Common myeloid progenitor, CD34-positive (primary cell): ENCODE data around the gene EPB41L2.

Experiments used
- CTCF ChIA-PET: fragments of 350-600 bp; sonication (Branson Sonifier 250); formaldehyde crosslinking; loops from one replicate; lab custom pipeline; 2021; ENCODE audit warnings: antibody characterized with exemption; lab: Charles Lee
- POLR2A ChIA-PET: fragments of 350-600 bp; sonication (Branson Sonifier 250); formaldehyde crosslinking; loops from one replicate; lab custom pipeline; 2021; ENCODE audit warnings: antibody characterized with exemption; lab: Charles Lee
- DNase-seq, 3 donors: peaks; one replicate each; pipeline versions ENCODE4 v3.0.0 to v3.0.0-alpha.2; 2013
- H3K27ac ChIP-seq, 2 experiments: 1 replicate in 1 of 2; 2 replicates in 1 of 2; pipeline ENCODE4 v1.7.0; 2013; ENCODE audit warnings: inconsistent platforms in 2 of 2, low read length in 2 of 2, mild to moderate bottlenecking in 2 of 2, low read depth in 1 of 2, moderate library complexity in 1 of 2; ENCODE audit not compliant: severe bottlenecking in 2 of 2, insufficient read depth in 1 of 2, poor library complexity in 1 of 2
- H3K27me3 ChIP-seq, 5 experiments: replicated peaks in 2 of 5; 1 replicate in 3 of 5; 2 replicates in 2 of 5; pipeline versions ENCODE4 v1.6.1 to v1.7.0; 2013; ENCODE audit warnings: low read length in 4 of 5, mild to moderate bottlenecking in 2 of 5, moderate library complexity in 2 of 5, inconsistent platforms in 1 of 5; ENCODE audit not compliant: insufficient read depth in 5 of 5, control insufficient read depth in 4 of 5
- H3K36me3 ChIP-seq, 4 experiments: 1 replicate in 2 of 4; 2 replicates in 2 of 4; pipeline versions ENCODE4 v1.6.1 to v1.7.0; 2013; ENCODE audit warnings: low read length in 3 of 4, control low read depth in 1 of 4, mild to moderate bottlenecking in 1 of 4; ENCODE audit not compliant: control insufficient read depth in 4 of 4, insufficient read depth in 4 of 4
- H3K4me1 ChIP-seq, 4 experiments: 1 replicate in 3 of 4; 2 replicates in 1 of 4; pipeline versions ENCODE4 v1.6.1 to v1.7.1; 2013; ENCODE audit warnings: low read length in 3 of 4, mild to moderate bottlenecking in 3 of 4, control low read depth in 1 of 4, inconsistent platforms in 1 of 4, moderate library complexity in 1 of 4; ENCODE audit not compliant: control insufficient read depth in 4 of 4, insufficient read depth in 4 of 4; ENCODE audit errors: control extremely low read depth in 1 of 4
- H3K4me3 ChIP-seq, 7 experiments: 1 replicate in 4 of 7; 2 replicates in 3 of 7; pipeline versions ENCODE4 v1.5.1 to v1.7.0; 2013; ENCODE audit warnings: mild to moderate bottlenecking in 7 of 7, low read length in 6 of 7, moderate library complexity in 6 of 7, inconsistent platforms in 2 of 7, low read depth in 2 of 7, control low read depth in 1 of 7; ENCODE audit not compliant: insufficient read depth in 4 of 7, control insufficient read depth in 1 of 7; ENCODE audit errors: extremely low read depth in 1 of 7
- H3K9me3 ChIP-seq, 5 experiments: 1 replicate in 4 of 5; 2 replicates in 1 of 5; pipeline versions ENCODE4 v1.6.1 to v1.7.1; 2013; ENCODE audit warnings: low read length in 4 of 5, mild to moderate bottlenecking in 2 of 5, inconsistent platforms in 1 of 5, low read depth in 1 of 5, moderate library complexity in 1 of 5; ENCODE audit not compliant: control insufficient read depth in 4 of 5, insufficient read depth in 2 of 5; ENCODE audit errors: control extremely low read depth in 1 of 5
- WGBS: methylation state at CpG from one replicate; pipeline ENCODE4 v1.1.5; 2013; ENCODE audit not compliant: insufficient coverage; 5-methylcytosine and 5-hydroxymethylcytosine counted together

The EPB41L2 gene

GRCh38 chr6:130913120-130913519 is 149.9 kb downstream of the EPB41L2 start:
- no peak overlapping the region for H3K27ac ChIP-seq
- H3K4me1 ChIP-seq, result peaks cover 0 to 5% (median 4%) of the 10 kb centered on the region in 4 experiments
- ChIA-PET POLR2A (interaction anchor here (0.6 kb wide), 1 partner anchor 26 kb away, joined by 3 read pairs; no protein-coding TSS in a partner anchor), CTCF (interaction anchor here (1.5 kb wide), 1 partner anchor 9 kb away, joined by 4 read pairs; no protein-coding TSS in a partner anchor)
- H3K36me3 ChIP-seq, result no peaks in the 10 kb centered on the region
- 30% methylated on average over 2 of the region's 4 CpGs for WGBS
- DNase-seq, result peak; percentile 26 to 71 (median 70)
- no peaks in the 10 kb centered on the region for H3K9me3 ChIP-seq
- no peak overlapping the region for H3K4me3 ChIP-seq
- H3K27me3 ChIP-seq, result no peaks in the 10 kb centered on the region

- H3K4me3 ChIP-seq, result no peak overlapping the region
- no peak overlapping the region for H3K27ac ChIP-seq
- H3K4me1 ChIP-seq, result peaks cover 0 to 5% (median 4%) of the 10 kb centered on the region in 4 experiments
- DNase-seq, result no peak
- 100% methylated on average over 3 of the region's 4 CpGs for WGBS
- ChIA-PET CTCF (interaction anchor here (1.5 kb wide), 1 partner anchor 9 kb away, joined by 4 read pairs; no protein-coding TSS in a partner anchor), POLR2A (interaction anchor here (0.6 kb wide), 1 partner anchor 26 kb away, joined by 3 read pairs; no protein-coding TSS in a partner anchor)
- no peaks in the 10 kb centered on the region for H3K36me3 ChIP-seq
- no peaks in the 10 kb centered on the region for H3K27me3 ChIP-seq
- H3K9me3 ChIP-seq, result no peaks in the 10 kb centered on the region
Measured at GRCh38 chr6:130912434-130912833, 150.6 kb downstream of the EPB41L2 start.

- no peak for DNase-seq
- H3K9me3 ChIP-seq, result no peaks in the 10 kb centered on the region
- peaks cover 0 to 5% (median 4%) of the 10 kb centered on the region in 4 experiments for H3K4me1 ChIP-seq
- H3K4me3 ChIP-seq, result no peak overlapping the region
- H3K36me3 ChIP-seq, result no peaks in the 10 kb centered on the region
- POLR2A ChIA-PET, result no interaction called here
- no peaks in the 10 kb centered on the region for H3K27me3 ChIP-seq
- CTCF ChIA-PET, result no interaction called here
- H3K27ac ChIP-seq, result no peak overlapping the region
- WGBS, result no CpG with 5 or more reads among the region's 2 CpGs
Measured at GRCh38 chr6:130908958-130909357, 154.1 kb downstream of the EPB41L2 start.

- H3K27me3 ChIP-seq, result no peaks in the 10 kb centered on the region
- no peaks in the 10 kb centered on the region for H3K9me3 ChIP-seq
- CTCF ChIA-PET, result no interaction called here
- H3K36me3 ChIP-seq, result no peaks in the 10 kb centered on the region
- H3K27ac ChIP-seq, result no peak overlapping the region
- no peak for DNase-seq
- H3K4me3 ChIP-seq, result no peak overlapping the region
- POLR2A ChIA-PET, result no interaction called here
- H3K4me1 ChIP-seq, result peaks cover 0 to 3% (median 1%) of the 10 kb centered on the region in 4 experiments
Measured at GRCh38 chr6:130908188-130908587, 154.9 kb downstream of the EPB41L2 start.

GRCh38 chr6:130907687-130908086 is 155.4 kb downstream of the EPB41L2 start:
- WGBS, result 100% methylated on average over 2 of the region's 3 CpGs
- no peaks in the 10 kb centered on the region for H3K27me3 ChIP-seq
- H3K4me1 ChIP-seq, result no peaks in the 10 kb centered on the region
- no peaks in the 10 kb centered on the region for H3K36me3 ChIP-seq
- no peak overlapping the region for H3K4me3 ChIP-seq
- DNase-seq, result no peak
- CTCF ChIA-PET, result no interaction called here
- no peaks in the 10 kb centered on the region for H3K9me3 ChIP-seq
- POLR2A ChIA-PET, result no interaction called here
- no peak overlapping the region for H3K27ac ChIP-seq

- no peak for DNase-seq
- no peak overlapping the region for H3K4me3 ChIP-seq
- no peaks in the 10 kb centered on the region for H3K9me3 ChIP-seq
- H3K27me3 ChIP-seq, result no peaks in the 10 kb centered on the region
- H3K4me1 ChIP-seq, result no peaks in the 10 kb centered on the region
- ChIA-PET CTCF (interaction anchor here (1.0 to 1.5 kb wide), 2 partner anchors 21 to 34 kb away, joined by 3 to 6 read pairs; no protein-coding TSS in a partner anchor), POLR2A (no interaction called here)
- no peaks in the 10 kb centered on the region for H3K36me3 ChIP-seq
- WGBS, result no CpG with 5 or more reads among the region's 2 CpGs
- no peak overlapping the region for H3K27ac ChIP-seq
Measured at GRCh38 chr6:130906736-130907381, 156.2 kb downstream of the EPB41L2 start.

- no peaks in the 10 kb centered on the region for H3K4me1 ChIP-seq
- CTCF ChIA-PET, result interaction anchor here (0.9 to 1.3 kb wide), 3 partner anchors 12 to 630 kb away, joined by 3 to 4 read pairs (median 4); no protein-coding TSS in a partner anchor
- POLR2A ChIA-PET, result interaction anchor here (0.6 kb wide), 1 partner anchor 11 kb away, joined by 4 read pairs; no protein-coding TSS in a partner anchor
Measured at GRCh38 chr6:130903602-130904001, 159.4 kb downstream of the EPB41L2 start.

More at GRCh38 chr6:130903602-130904001, 159.4 kb downstream of the EPB41L2 start:
- H3K9me3 ChIP-seq, result no peaks in the 10 kb centered on the region
- H3K27me3 ChIP-seq, result no peaks in the 10 kb centered on the region
- H3K36me3 ChIP-seq, result peaks cover 0 to 14% (median 3%) of the 10 kb centered on the region in 4 experiments
- H3K4me3 ChIP-seq, result no peak overlapping the region
- H3K27ac ChIP-seq, result no peak overlapping the region
- no peak for DNase-seq
